Measurements from ENCODE around the gene KCNA5.

DNA sequence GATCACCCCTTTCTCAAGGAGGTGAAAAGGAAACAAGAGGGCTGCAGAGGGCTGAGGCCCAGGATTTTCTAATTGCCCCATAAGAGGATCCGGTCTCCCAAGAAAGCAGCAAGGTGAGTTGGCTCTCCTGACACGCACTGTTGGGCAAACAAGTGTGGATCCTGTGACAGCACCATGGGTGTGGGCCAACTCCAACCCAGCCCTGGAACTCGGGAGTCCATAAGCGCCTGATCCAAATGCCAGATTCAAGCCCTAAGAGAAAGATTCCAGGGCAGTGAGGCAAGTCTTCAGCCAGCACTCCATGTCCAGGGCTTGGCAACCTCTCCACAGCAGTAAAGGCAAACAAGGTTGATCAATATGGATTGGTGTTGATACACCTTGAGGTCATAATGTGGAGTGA lies 33.1 kb downstream of the KCNA5 start:
- TF ChIP-seq ZBTB7A (IDR thresholded peaks at IDR 0.05; ENCODE audit: borderline replicate concordance, control insufficient read depth, low read depth, low read length) (no peak), MAX (CRISPR knock-in tag; IDR thresholded peaks at IDR 0.05) (no peak), SAP30 (IDR thresholded peaks at IDR 0.05; ENCODE audit: borderline replicate concordance, insufficient read depth, low read depth, low read length, poor library complexity, severe bottlenecking) (no peak), CREM (IDR thresholded peaks at IDR 0.05; ENCODE audit: low read depth) (no peak), ZBTB17 (CRISPR knock-in tag; IDR thresholded peaks at IDR 0.05) (no peak), JUNB (CRISPR knock-in tag; conservative IDR thresholded peaks at IDR 0.05) (no peak)
- TF ChIP-seq, protein P1, sequence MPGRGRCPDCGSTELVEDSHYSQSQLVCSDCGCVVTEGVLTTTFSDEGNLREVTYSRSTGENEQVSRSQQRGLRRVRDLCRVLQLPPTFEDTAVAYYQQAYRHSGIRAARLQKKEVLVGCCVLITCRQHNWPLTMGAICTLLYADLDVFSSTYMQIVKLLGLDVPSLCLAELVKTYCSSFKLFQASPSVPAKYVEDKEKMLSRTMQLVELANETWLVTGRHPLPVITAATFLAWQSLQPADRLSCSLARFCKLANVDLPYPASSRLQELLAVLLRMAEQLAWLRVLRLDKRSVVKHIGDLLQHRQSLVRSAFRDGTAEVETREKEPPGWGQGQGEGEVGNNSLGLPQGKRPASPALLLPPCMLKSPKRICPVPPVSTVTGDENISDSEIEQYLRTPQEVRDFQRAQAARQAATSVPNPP (IDR thresholded peaks at IDR 0.05; ENCODE audit: borderline replicate concordance, insufficient read depth, insufficient read length): no peak
- TF ChIP-seq, protein P2, sequence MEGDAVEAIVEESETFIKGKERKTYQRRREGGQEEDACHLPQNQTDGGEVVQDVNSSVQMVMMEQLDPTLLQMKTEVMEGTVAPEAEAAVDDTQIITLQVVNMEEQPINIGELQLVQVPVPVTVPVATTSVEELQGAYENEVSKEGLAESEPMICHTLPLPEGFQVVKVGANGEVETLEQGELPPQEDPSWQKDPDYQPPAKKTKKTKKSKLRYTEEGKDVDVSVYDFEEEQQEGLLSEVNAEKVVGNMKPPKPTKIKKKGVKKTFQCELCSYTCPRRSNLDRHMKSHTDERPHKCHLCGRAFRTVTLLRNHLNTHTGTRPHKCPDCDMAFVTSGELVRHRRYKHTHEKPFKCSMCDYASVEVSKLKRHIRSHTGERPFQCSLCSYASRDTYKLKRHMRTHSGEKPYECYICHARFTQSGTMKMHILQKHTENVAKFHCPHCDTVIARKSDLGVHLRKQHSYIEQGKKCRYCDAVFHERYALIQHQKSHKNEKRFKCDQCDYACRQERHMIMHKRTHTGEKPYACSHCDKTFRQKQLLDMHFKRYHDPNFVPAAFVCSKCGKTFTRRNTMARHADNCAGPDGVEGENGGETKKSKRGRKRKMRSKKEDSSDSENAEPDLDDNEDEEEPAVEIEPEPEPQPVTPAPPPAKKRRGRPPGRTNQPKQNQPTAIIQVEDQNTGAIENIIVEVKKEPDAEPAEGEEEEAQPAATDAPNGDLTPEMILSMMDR (IDR thresholded peaks at IDR 0.05 in 2 of 3, conservative IDR thresholded peaks at IDR 0.05 in 1 of 3; ENCODE audit: insufficient read depth in 2 of 3, low read depth in 1 of 3, low read length in 3 of 3): no peak
